Measurements from ENCODE around the gene CPT1A.

CPT1A gene

GRCh38 chr11:68722143-68722542 is 119.6 kb downstream of the CPT1A start:
- TF ChIP-seq GATA3 (IDR thresholded peaks at IDR 0.05; ENCODE audit: low read depth, low read length) (no peak), GATA2 (IDR thresholded peaks at IDR 0.05; ENCODE audit: low read depth, low read length) (no peak)

GRCh38 chr11:68721075-68721474 is 120.6 kb downstream of the CPT1A start:
- TF ChIP-seq GATA3 (IDR thresholded peaks at IDR 0.05; ENCODE audit: low read depth, low read length), result no peak
- no peak for TF ChIP-seq GATA2 (IDR thresholded peaks at IDR 0.05; ENCODE audit: low read depth, low read length)

GRCh38 chr11:68715456-68716122 is 126.1 kb downstream of the CPT1A start:
- TF ChIP-seq GATA2 (IDR thresholded peaks at IDR 0.05; ENCODE audit: low read depth, low read length) (no peak), GATA3 (IDR thresholded peaks at IDR 0.05; ENCODE audit: low read depth, low read length) (no peak)

GRCh38 chr11:68714060-68714856 is 127.5 kb downstream of the CPT1A start:
- TF ChIP-seq GATA3 (IDR thresholded peaks at IDR 0.05; ENCODE audit: low read depth, low read length) (no peak), GATA2 (IDR thresholded peaks at IDR 0.05; ENCODE audit: low read depth, low read length) (no peak)

GRCh38 chr11:68711114-68711513 is 130.6 kb downstream of the CPT1A start:
- TF ChIP-seq GATA3 (IDR thresholded peaks at IDR 0.05; ENCODE audit: low read depth, low read length), result no peak
- TF ChIP-seq GATA2 (IDR thresholded peaks at IDR 0.05; ENCODE audit: low read depth, low read length), result no peak

GRCh38 chr11:68710409-68710808 is 131.3 kb downstream of the CPT1A start:
- TF ChIP-seq GATA3 (IDR thresholded peaks at IDR 0.05; ENCODE audit: low read depth, low read length), result no peak
- no peak for TF ChIP-seq GATA2 (IDR thresholded peaks at IDR 0.05; ENCODE audit: low read depth, low read length)

- TF ChIP-seq GATA3 (IDR thresholded peaks at IDR 0.05; ENCODE audit: low read depth, low read length), result no peak
- no peak for TF ChIP-seq GATA2 (IDR thresholded peaks at IDR 0.05; ENCODE audit: low read depth, low read length)
These were observed 132.7 kb downstream of the CPT1A start for GRCh38 chr11:68709062-68709461.

- TF ChIP-seq GATA2 (IDR thresholded peaks at IDR 0.05; ENCODE audit: low read depth, low read length), result no peak
- TF ChIP-seq GATA3 (IDR thresholded peaks at IDR 0.05; ENCODE audit: low read depth, low read length), result no peak
These were observed 134.2 kb downstream of the CPT1A start for GRCh38 chr11:68707527-68707926.

- TF ChIP-seq GATA3 (IDR thresholded peaks at IDR 0.05; ENCODE audit: low read depth, low read length) (no peak), GATA2 (IDR thresholded peaks at IDR 0.05; ENCODE audit: low read depth, low read length) (no peak)
These were observed 136.8 kb downstream of the CPT1A start for GRCh38 chr11:68704887-68705286.

Measured in SH-SY5Y (cell line).